HG02973 (cell line): ENCODE data around the gene AGRN.

Experiments used
- ATAC-seq: cut with Tn5 transposase; IDR thresholded peaks from one replicate; pipeline ENCODE4 v1.9.1; 2021; ENCODE audit warnings: moderate library complexity; ENCODE audit not compliant: unreplicated experiment

AGRN gene

GRCh38 chr1:1034439-1034781 lies 14.5 kb downstream of the AGRN start:
- no peak for ATAC-seq

GRCh38 chr1:1035291-1035943 lies 15.5 kb downstream of the AGRN start:
- ATAC-seq = no peak

DNA sequence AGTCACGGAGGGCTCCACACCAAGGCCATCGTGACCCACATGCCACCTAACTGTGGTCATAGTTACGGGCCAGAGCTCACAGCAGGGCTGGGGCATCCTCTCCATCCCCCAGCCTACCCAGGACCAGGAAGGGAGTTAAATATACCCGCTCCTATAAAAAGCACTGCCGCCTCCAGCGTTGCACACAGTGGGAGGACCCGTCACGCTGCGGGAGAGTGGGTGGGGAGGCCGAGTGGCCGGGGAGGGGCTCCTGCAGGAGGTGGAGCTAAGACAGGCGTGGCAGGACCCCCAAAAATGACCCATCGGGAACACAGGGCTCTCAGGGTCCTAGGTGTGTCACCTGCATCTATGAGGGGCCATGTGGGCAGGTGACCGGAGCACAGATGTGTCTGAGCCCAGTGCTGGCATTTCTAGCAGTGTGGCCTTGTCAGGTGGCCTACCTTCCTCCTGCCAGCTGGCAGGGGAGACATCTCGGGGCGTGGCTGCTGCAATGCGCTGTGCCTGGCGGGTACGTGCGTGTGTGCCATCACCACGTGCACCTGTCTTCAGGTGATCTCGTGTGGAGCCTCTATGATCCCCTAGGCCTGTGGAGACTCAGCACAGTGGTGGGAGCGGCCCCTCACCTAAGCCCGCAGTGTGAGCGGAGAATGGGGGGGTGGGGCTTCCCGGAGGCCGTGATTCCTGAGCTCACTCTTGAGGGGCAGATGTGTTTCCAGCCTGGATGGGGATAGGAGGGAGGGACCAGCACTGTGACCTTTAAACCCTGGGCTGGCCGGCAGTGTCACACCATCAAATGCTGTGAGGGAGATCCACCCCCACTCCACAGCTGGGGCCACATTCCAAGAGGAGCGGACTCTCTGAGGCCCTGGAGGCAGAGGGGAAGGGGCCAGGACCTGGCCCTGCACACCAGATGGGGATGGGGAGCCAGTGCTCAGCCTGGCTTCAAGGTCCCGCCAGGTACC lies 17.7 kb downstream of the AGRN start:
- ATAC-seq = no peak

DNA sequence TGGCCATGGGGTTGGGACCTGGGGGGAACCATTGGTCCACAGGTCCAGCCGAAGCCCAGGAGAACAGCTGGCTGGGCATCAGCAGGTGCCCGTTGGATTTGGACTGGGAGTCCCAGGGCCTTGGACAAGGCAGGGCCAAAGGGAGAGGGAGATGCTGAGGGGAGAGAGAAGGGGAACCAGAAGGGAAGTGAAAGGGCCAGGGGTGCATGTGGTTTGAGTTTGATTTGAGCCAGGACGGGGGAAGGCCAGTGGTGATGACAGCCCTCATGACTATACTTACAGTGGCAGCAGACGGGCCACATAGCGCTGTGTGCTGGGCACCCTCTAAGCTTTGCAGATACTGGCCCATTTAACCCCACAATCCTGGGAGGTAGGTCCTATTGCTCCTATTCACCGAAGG lies 18.8 kb downstream of the AGRN start:
- ATAC-seq = no peak

GRCh38 chr1:1039145-1039910 lies 19.4 kb downstream of the AGRN start:
- ATAC-seq = no peak

DNA sequence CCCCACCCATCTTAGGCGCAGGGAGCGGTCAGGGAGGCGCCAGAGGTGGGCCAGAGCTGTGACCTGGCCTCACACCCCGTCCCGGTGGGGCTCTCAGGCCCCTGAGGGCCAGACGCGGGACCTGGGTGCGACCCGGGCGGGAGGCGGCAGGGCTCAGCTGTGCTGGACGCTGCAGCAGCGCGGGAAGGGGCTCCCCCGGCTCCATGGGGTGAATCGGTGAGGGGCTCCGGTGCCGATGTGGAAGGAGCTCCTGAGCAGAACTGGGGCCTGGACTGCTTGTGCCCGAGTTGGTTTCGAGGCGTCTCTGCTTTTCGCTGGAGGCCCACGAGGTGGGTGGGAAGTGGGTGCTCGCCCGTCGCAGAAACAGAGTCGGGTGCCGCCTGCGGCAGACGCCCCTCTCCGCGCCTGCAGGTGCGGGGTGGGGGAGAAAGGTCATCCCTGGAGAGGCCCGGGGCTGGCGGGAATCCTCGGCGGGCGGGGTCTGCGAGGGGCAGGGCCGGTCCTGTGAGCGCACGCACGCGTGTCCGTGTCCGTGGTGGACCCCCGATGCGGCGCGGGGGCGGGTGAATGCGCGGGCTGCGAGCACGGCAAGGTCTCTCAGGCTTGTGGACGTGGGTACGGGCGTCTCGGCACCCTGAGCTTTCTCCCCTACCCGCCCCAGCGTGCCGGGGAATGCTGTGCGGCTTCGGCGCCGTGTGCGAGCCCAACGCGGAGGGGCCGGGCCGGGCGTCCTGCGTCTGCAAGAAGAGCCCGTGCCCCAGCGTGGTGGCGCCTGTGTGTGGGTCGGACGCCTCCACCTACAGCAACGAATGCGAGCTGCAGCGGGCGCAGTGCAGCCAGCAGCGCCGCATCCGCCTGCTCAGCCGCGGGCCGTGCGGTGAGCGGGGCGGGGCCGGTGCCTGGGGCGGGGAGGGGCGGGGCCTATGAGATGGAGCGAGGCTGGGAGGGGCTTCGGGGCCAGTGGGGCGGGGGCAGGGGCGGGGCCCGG lies 20.4 kb downstream of the AGRN start:
- peak; percentile 34 for ATAC-seq

DNA sequence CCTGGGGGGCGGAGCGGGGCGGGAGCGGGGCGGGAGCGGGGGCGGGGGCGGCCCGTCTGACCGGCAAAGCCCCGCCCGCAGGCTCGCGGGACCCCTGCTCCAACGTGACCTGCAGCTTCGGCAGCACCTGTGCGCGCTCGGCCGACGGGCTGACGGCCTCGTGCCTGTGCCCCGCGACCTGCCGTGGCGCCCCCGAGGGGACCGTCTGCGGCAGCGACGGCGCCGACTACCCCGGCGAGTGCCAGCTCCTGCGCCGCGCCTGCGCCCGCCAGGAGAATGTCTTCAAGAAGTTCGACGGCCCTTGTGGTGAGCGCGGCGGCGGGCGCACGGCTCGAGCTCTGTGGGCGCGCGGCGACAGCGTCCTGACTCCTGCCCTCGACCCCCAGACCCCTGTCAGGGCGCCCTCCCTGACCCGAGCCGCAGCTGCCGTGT lies 21.2 kb downstream of the AGRN start:
- no peak for ATAC-seq

- ATAC-seq = no peak
Measured at GRCh38 chr1:1041873-1042272, 22.0 kb downstream of the AGRN start.

DNA sequence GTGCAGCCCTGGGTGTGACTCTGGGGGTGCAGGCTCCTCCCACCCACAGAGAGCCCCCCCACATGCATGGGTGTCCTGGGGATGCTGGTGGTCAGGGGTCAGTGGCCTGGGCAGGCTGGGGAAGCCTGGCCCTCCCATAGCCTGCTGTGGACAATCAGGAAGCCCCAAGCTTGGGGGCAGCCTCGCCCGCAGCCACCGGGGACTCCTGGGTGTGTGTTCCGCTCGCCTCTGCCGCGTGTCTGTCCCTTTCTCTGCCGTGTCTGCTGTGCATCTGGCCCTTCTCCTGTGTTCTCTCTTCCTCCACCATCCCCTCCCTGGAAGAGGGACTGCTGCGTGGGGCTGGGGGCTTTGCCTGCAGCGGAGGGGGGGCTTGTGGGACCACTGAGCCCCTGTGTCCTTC lies 22.9 kb downstream of the AGRN start:
- no peak for ATAC-seq

DNA sequence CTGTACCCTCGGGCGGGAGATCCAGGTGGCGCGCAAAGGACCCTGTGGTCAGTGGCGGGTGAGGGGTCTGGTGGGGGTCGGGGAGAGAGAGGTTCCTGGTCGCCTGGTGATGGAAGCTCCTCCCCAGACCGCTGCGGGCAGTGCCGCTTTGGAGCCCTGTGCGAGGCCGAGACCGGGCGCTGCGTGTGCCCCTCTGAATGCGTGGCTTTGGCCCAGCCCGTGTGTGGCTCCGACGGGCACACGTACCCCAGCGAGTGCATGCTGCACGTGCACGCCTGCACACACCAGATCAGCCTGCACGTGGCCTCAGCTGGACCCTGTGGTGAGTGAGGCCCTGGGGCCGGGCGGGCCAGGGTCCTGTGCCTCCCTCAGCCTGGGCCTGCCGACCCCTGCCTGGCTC lies 23.5 kb downstream of the AGRN start:
- ATAC-seq = no peak

DNA sequence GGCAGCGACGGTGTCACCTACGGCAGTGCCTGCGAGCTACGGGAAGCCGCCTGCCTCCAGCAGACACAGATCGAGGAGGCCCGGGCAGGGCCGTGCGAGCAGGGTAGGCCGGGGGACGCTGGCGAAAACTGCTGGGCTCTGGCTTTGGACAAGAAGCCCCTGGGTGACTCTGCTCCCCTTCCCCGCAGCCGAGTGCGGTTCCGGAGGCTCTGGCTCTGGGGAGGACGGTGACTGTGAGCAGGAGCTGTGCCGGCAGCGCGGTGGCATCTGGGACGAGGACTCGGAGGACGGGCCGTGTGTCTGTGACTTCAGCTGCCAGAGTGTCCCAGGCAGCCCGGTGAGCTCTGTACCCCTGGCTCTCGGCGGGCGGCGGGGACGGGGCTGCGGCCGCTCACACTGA lies 24.0 kb downstream of the AGRN start:
- ATAC-seq = no peak

GRCh38 chr1:1044455-1045078 lies 24.6 kb downstream of the AGRN start:
- no peak for ATAC-seq

DNA sequence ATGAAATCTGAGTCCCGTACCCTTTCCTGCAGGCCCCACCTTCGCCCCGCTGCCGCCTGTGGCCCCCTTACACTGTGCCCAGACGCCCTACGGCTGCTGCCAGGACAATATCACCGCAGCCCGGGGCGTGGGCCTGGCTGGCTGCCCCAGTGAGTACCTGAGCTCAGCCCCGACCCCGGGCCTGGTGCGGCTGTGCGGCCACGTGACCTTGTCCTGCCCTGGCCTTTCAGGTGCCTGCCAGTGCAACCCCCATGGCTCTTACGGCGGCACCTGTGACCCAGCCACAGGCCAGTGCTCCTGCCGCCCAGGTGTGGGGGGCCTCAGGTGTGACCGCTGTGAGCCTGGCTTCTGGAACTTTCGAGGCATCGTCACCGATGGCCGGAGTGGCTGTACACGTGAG lies 25.2 kb downstream of the AGRN start:
- ATAC-seq = no peak

GRCh38 chr1:1046243-1046642 lies 26.3 kb downstream of the AGRN start:
- no peak for ATAC-seq

DNA sequence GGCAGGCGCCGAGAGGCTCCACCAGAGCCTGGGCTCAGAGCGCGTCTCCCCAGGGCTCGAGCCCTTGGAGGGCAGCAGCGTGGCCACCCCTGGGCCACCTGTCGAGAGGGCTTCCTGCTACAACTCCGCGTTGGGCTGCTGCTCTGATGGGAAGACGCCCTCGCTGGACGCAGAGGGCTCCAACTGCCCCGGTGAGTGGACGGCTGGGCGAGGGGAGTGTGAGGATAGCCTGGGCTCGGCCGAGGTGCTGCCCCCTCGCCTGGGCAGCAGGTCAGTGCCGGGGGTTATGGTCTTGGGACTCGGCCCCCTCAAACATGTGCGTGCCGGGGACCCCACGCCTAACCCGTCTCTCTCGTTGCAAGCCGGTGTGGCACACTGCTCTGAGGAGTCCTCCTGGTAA lies 26.8 kb downstream of the AGRN start:
- no peak for ATAC-seq

- ATAC-seq = no peak
Measured at GRCh38 chr1:1047407-1047806, 27.5 kb downstream of the AGRN start.

- no peak for ATAC-seq
Measured at GRCh38 chr1:1047963-1048362, 28.0 kb downstream of the AGRN start.

DNA sequence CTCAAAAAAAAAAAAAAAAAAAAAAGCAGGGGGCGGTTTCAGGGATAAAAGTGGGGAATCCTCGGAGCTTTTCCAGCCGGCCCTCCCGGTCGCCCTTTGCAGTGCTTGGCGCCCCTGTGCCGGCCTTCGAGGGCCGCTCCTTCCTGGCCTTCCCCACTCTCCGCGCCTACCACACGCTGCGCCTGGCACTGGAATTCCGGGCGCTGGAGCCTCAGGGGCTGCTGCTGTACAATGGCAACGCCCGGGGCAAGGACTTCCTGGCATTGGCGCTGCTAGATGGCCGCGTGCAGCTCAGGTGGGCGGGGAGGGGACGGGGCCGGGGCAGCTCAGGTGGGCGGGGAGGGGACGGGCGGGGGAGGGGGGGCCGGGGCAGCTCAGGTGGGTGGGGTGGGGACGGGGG lies 28.8 kb downstream of the AGRN start:
- no peak for ATAC-seq

GRCh38 chr1:1049318-1050165 lies 29.6 kb downstream of the AGRN start:
- no peak for ATAC-seq
